Psoas muscle (tissue), 8 donors: ENCODE results near the gene GRM4. TPM values are rescaled to one million over a fixed set of nuclear protein-coding genes. Genes with fewer than 3 reads are reported as not detected.

ENCODE experiments used
- ATAC-seq, 4 donors: fragments of 200-7000 bp; cut with Tn5 transposase; one replicate each; pipeline ENCODE4 v1.9.1; 2020; ENCODE audit warnings: moderate library complexity in 3 of 4, mild to moderate bottlenecking in 2 of 4
- DNase-seq, 2 donors: peaks; one replicate each; pipeline ENCODE4 v3.0.0-alpha.2; 2020
- H3K27ac ChIP-seq: fragments of 200-600 bp; one replicate; pipeline ENCODE4 v1.8.0; 2022
- H3K27me3 ChIP-seq, 3 donors: fragments of 200-600 bp in 1 of 3; one replicate each; pipeline versions ENCODE4 v1.6.1 to v1.8.0; 2013 to 2022; ENCODE audit warnings: low read length in 2 of 3, mild to moderate bottlenecking in 2 of 3, moderate library complexity in 1 of 3; ENCODE audit not compliant: insufficient read depth in 3 of 3
- H3K36me3 ChIP-seq, 2 donors: fragments of 200-600 bp in 1 of 2; one replicate each; pipeline versions ENCODE4 v1.6.1 to v1.8.0; 2013 to 2022; ENCODE audit warnings: low read depth in 1 of 2, mild to moderate bottlenecking in 1 of 2, moderate library complexity in 1 of 2; ENCODE audit not compliant: insufficient read depth in 1 of 2
- H3K4me1 ChIP-seq: fragments of 200-600 bp; one replicate; pipeline ENCODE4 v1.8.0; 2022
- H3K4me3 ChIP-seq: fragments of 200-600 bp; one replicate; pipeline ENCODE4 v1.8.0; 2022; ENCODE audit warnings: mild to moderate bottlenecking
- H3K9me3 ChIP-seq: fragments of 200-600 bp; one replicate; pipeline ENCODE4 v1.8.0; 2022
- WGBS, 3 donors: extraction: QIAGEN DNeasy Blood & Tissue Kit; methylation state at CpG; one replicate each; pipeline versions ENCODE4 v1.1.6 to v1.1.7; 2013; 5-methylcytosine and 5-hydroxymethylcytosine counted together
- intact Hi-C, 2 donors: fragments of 100-400 bp; cut with DNase I; formaldehyde crosslinking; loops; one replicate each; pipeline versions ENCODE4 v1.11.0 to v1.14.2; 2022
- polyA plus RNA-seq, 3 donors: library from polyadenylated mRNA; stranded (reverse); fragments of 200-250 nt; gene quantifications; one replicate each; pipeline ENCODE4 v1.2.3, GENCODE V29; 2013
- total RNA-seq, 4 donors: library from RNA; stranded (reverse); fragmentation: NEBNext Ultra II Directional in 2 of 4; extraction: Animal tissue kit (Norgen Biotek cat#: 25700) in 2 of 4; gene quantifications; one replicate each; pipeline versions ENCODE4 v1.2.1 to v1.2.4, GENCODE V29; 2021 to 2023
- TF ChIP-seq, protein P1 (sequence below): fragments of 200-600 bp; IDR thresholded peaks from one replicate; pipeline ENCODE4 v1.8.0; 2022; ENCODE audit warnings: antibody characterized with exemption
- donor health status: healthy with polysubstance abuse.
- donor health status: DM: no; HTN: no; CAD: no; lungs with moderate emphysema.
- donor health status: Bipolar disorder and iron deficiency.
- donor health status: healthy.
- donor health status: DM: yes; HTN: yes; CAD: no.
- donor health status: DM: no; HTN: no; CAD: no.
- donor health status: DM: no; HTN: no; CAD: no.
- donor health status: DM: yes; HTN: yes; CAD: no.

GRM4 gene
- total and polyA plus RNA-seq, 7 donors, result 0.07 to 0.39 (median 0.14) TPM; not detected in 4

- ATAC-seq (no peak), DNase-seq (no peak)
- Histone ChIP-seq H3K36me3 (no peaks in the 10 kb centered on the region), H3K27me3 (peaks cover 0 to 83% (median 30%) of the 10 kb centered on the region in 3 donors), H3K9me3 (no peaks in the 10 kb centered on the region), H3K4me1 (peaks cover 6% of the 10 kb centered on the region), H3K4me3 (no peak overlapping the region), H3K27ac (no peak overlapping the region)
- WGBS, 3 donors, result 10 to 48% (median 30%) methylated on average over 1 to 5 of the region's 5 CpGs
- TF ChIP-seq, protein P1, sequence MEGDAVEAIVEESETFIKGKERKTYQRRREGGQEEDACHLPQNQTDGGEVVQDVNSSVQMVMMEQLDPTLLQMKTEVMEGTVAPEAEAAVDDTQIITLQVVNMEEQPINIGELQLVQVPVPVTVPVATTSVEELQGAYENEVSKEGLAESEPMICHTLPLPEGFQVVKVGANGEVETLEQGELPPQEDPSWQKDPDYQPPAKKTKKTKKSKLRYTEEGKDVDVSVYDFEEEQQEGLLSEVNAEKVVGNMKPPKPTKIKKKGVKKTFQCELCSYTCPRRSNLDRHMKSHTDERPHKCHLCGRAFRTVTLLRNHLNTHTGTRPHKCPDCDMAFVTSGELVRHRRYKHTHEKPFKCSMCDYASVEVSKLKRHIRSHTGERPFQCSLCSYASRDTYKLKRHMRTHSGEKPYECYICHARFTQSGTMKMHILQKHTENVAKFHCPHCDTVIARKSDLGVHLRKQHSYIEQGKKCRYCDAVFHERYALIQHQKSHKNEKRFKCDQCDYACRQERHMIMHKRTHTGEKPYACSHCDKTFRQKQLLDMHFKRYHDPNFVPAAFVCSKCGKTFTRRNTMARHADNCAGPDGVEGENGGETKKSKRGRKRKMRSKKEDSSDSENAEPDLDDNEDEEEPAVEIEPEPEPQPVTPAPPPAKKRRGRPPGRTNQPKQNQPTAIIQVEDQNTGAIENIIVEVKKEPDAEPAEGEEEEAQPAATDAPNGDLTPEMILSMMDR, result no peak
- intact Hi-C loops, result no loop called here
Observed at GRCh38 chr6:34138914-34139510, 6.9 kb downstream of the GRM4 start.

- no peaks in the 10 kb centered on the region for H3K36me3 ChIP-seq
- no peak overlapping the region for H3K4me3 ChIP-seq
- peaks cover 0 to 81% (median 30%) of the 10 kb centered on the region in 3 donors for H3K27me3 ChIP-seq
- no peak for DNase-seq
- TF ChIP-seq, protein P1, result no peak
- 58 to 67% (median 60%) methylated on average over 4 of the region's 4 CpGs for WGBS, 3 donors
- H3K27ac ChIP-seq, result no peak overlapping the region
- no peaks in the 10 kb centered on the region for H3K4me1 ChIP-seq
- no peak for ATAC-seq
- intact Hi-C loops, result no loop called here
- H3K9me3 ChIP-seq, result no peaks in the 10 kb centered on the region
Observed at GRCh38 chr6:34138191-34138590, 7.7 kb downstream of the GRM4 start.

- no peaks in the 10 kb centered on the region for H3K36me3 ChIP-seq
- TF ChIP-seq, protein P1, result no peak
- WGBS, 3 donors, result 64 to 72% (median 71%) methylated on average over 2 of the region's 2 CpGs
- intact Hi-C loops, result no loop called here
- no peaks in the 10 kb centered on the region for H3K4me1 ChIP-seq
- peaks cover 0 to 54% (median 18%) of the 10 kb centered on the region in 3 donors for H3K27me3 ChIP-seq
- DNase-seq (no peak), ATAC-seq (no peak)
- no peak overlapping the region for H3K27ac ChIP-seq
- no peak overlapping the region for H3K4me3 ChIP-seq
- H3K9me3 ChIP-seq, result no peaks in the 10 kb centered on the region
Observed at GRCh38 chr6:34135541-34135940, 10.3 kb downstream of the GRM4 start.

DNA sequence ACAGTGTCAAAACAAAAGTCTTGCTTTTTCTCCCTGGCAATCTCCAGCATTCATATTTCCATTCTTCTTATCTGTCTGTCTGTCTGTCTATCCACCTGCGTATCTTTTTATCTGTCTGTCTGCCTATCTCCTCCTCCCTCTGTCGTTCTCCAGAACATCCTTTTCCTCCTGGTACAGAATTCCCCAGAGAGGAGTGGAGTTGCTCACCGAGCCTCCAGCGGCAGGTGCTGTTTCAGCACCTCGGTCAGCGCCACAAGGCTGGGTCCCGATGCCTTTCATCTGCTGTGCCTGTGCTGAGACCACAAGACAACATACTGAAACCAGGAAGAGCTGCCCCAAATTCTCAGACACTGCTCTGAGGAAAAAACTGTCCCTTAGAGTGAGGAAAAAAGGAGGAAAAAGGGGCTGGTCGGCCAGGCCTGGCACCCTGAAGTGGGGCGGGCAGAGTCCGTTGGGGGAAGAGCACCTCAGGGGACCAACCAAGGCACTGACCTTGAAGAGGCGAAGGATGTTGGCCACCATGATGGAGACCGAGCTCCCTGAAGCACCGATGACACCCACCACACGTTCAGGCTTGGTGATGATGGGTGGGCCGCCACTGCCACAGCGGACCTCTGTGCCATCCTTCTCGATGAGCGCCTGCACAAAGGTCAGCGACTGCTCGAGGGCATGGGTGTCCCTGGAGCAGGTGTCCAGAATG lies 13.3 kb downstream of the GRM4 start:
- DNase-seq, result no peak

More for the DNA sequence above, 13.3 kb downstream of the GRM4 start:
- H3K4me3 ChIP-seq, result no peak overlapping the region
- no peaks in the 10 kb centered on the region for H3K4me1 ChIP-seq
- intact Hi-C loops, result no loop called here
- no peaks in the 10 kb centered on the region for H3K36me3 ChIP-seq
- no peak for ATAC-seq
- TF ChIP-seq, protein P1, result no peak
- 52 to 54% (median 52%) methylated on average over 20 of the region's 20 CpGs for WGBS, 3 donors
- H3K27me3 ChIP-seq, result peaks cover 0 to 27% (median 3%) of the 10 kb centered on the region in 3 donors
- H3K9me3 ChIP-seq, result no peaks in the 10 kb centered on the region
- no peak overlapping the region for H3K27ac ChIP-seq
